GM21360 (cell line): ENCODE results near the gene VAV3.
"Not testable (repeated sequence)": the region's sequence is repeated elsewhere in the genome, so short reads cannot be mapped to it uniquely, and the experiment has no call there.

Experiments used
- ATAC-seq: cut with Tn5 transposase; IDR thresholded peaks from one replicate; pipeline ENCODE4 v1.9.1; 2021; ENCODE audit warnings: mild to moderate bottlenecking, moderate library complexity; ENCODE audit not compliant: unreplicated experiment

VAV3 gene

GRCh38 chr1:107750364-107750959 lies 214.5 kb downstream of the VAV3 start:
- ATAC-seq: no peak

GRCh38 chr1:107748531-107748930 lies 216.4 kb downstream of the VAV3 start:
- ATAC-seq: no peak

GRCh38 chr1:107741242-107741641 lies 223.7 kb downstream of the VAV3 start:
- no peak for ATAC-seq

- ATAC-seq: no peak
These were observed 224.4 kb downstream of the VAV3 start for GRCh38 chr1:107740579-107740978.

- no peak for ATAC-seq
These were observed 225.3 kb downstream of the VAV3 start for GRCh38 chr1:107739651-107740050.

GRCh38 chr1:107739201-107739600 lies 225.8 kb downstream of the VAV3 start:
- peak; percentile 58 for ATAC-seq

GRCh38 chr1:107733401-107733800 lies 231.6 kb downstream of the VAV3 start:
- not testable (repeated sequence) for ATAC-seq

- no peak for ATAC-seq
These were observed 237.1 kb downstream of the VAV3 start for GRCh38 chr1:107727866-107728265.

- no peak for ATAC-seq
These were observed 238.1 kb downstream of the VAV3 start for GRCh38 chr1:107726860-107727259.

GRCh38 chr1:107724648-107725047 lies 240.3 kb downstream of the VAV3 start:
- no peak for ATAC-seq

GRCh38 chr1:107720210-107720609 lies 244.8 kb downstream of the VAV3 start:
- ATAC-seq: not testable (repeated sequence)

GRCh38 chr1:107710005-107710404 lies 255.0 kb downstream of the VAV3 start:
- no peak for ATAC-seq

GRCh38 chr1:107707111-107707510 lies 257.9 kb downstream of the VAV3 start:
- ATAC-seq: no peak

GRCh38 chr1:107706182-107706581 lies 258.8 kb downstream of the VAV3 start:
- no peak for ATAC-seq

- ATAC-seq: no peak
These were observed 260.1 kb downstream of the VAV3 start for GRCh38 chr1:107704911-107705310.

- no peak for ATAC-seq
These were observed 261.9 kb downstream of the VAV3 start for GRCh38 chr1:107702946-107703571.

- not testable (repeated sequence) for ATAC-seq
These were observed 264.3 kb downstream of the VAV3 start for GRCh38 chr1:107700651-107701050.

GRCh38 chr1:107698161-107698560 lies 266.8 kb downstream of the VAV3 start:
- no peak for ATAC-seq

- ATAC-seq: no peak
These were observed 269.6 kb downstream of the VAV3 start for GRCh38 chr1:107695341-107695740.

GRCh38 chr1:107692580-107693345 lies 272.2 kb downstream of the VAV3 start:
- ATAC-seq: no peak

- no peak for ATAC-seq
These were observed 273.4 kb downstream of the VAV3 start for GRCh38 chr1:107691540-107691939.

- no peak for ATAC-seq
These were observed 274.5 kb downstream of the VAV3 start for GRCh38 chr1:107690491-107690890.
